K562 (cell line): ENCODE data around the gene MOSPD2. TPM values are rescaled to one million over a fixed set of nuclear protein-coding genes. Genes with fewer than 3 reads are reported as not detected.

ENCODE experiments used
- ATAC-seq: fragments of 200-7000 bp; cut with Tn5 transposase; 3 replicates; pipeline ENCODE4 v1.9.1; 2020; ENCODE audit warnings: moderate library complexity
- Bru-seq: library from RNA; stranded (reverse); fragments of 400-500 nt; gene quantifications from one replicate; lab custom pipeline; 2021; lab: Mats Ljungman, UMichigan
- BruChase-seq, 2 experiments: library from RNA; stranded (reverse); fragments of 400-500 nt; gene quantifications; one replicate each; lab custom pipeline; 2021; lab: Mats Ljungman, UMichigan
- BruUV-seq: library from RNA; stranded (reverse); fragments of 400-500 nt; replicated peaks from 2 replicates; lab custom pipeline; 2021; lab: Mats Ljungman, UMichigan
- CTCF ChIA-PET: fragments of 300-600 bp; formaldehyde crosslinking; extraction: SDS; loops from one replicate; lab custom pipeline; 2021; ENCODE audit warnings: low intra/inter-chr PET ratio; lab: Yijun Ruan, JAX
- POLR2A ChIA-PET: fragments of 300-600, 350-650 bp; sonication (Branson Sonifier 250); formaldehyde crosslinking; extraction: SDS; loops from one replicate; lab custom pipeline; 2021; ENCODE audit warnings: antibody characterized with exemption, inconsistent platforms; lab: Yijun Ruan, JAX
- DNase-seq, 4 experiments: peaks; one replicate each; pipeline versions ENCODE4 v3.0.0 to v3.0.0-alpha.2; 2011 to 2018; ENCODE audit warnings: low spot score in 3 of 4, mixed read lengths in 3 of 4; ENCODE audit errors: extremely low read depth in 1 of 4
- FAIRE-seq: peaks from 2 replicates; lab custom pipeline; 2011; peaks lifted over from hg19 to GRCh38; lab: Jason Lieb, UNC
- H2AFZ ChIP-seq: 2 replicates; pipeline ENCODE4 v1.6.0; 2011; ENCODE audit warnings: low read depth, low read length, control low read depth, inconsistent platforms
- H3K27ac ChIP-seq: fragments of 200-600 bp; 3 replicates; pipeline ENCODE4 v1.8.0; 2011; ENCODE audit warnings: low read depth, mild to moderate bottlenecking, control low read depth, inconsistent platforms, low read length, moderate library complexity, mixed read lengths; ENCODE audit errors: extremely low read depth
- H3K27me3 ChIP-seq, 2 experiments: fragments of 300-600 bp in 1 of 2; 2 replicates in 1 of 2; 3 replicates in 1 of 2; pipeline versions ENCODE4 v1.6.0 to v1.8.0; 2011; ENCODE audit warnings: inconsistent platforms in 2 of 2, low read length in 2 of 2, mild to moderate bottlenecking in 1 of 2, mixed read lengths in 1 of 2, moderate library complexity in 1 of 2; ENCODE audit not compliant: control insufficient read depth in 2 of 2, insufficient read depth in 2 of 2
- H3K36me3 ChIP-seq: fragments of 300-600 bp; 3 replicates; pipeline ENCODE4 v1.8.0; 2011; ENCODE audit warnings: mild to moderate bottlenecking, low read length, inconsistent platforms; ENCODE audit not compliant: control insufficient read depth, insufficient read depth
- H3K4me1 ChIP-seq, 2 experiments: fragments of 200-600 bp in 1 of 2; replicated peaks in 1 of 2; 2 replicates in 1 of 2; 3 replicates in 1 of 2; pipeline versions ENCODE4 v1.5.1 to v1.8.0; 2011; ENCODE audit warnings: inconsistent platforms in 2 of 2, low read length in 2 of 2, mild to moderate bottlenecking in 1 of 2, mixed read lengths in 1 of 2, moderate library complexity in 1 of 2; ENCODE audit not compliant: control insufficient read depth in 2 of 2, insufficient read depth in 2 of 2
- H3K4me2 ChIP-seq: 2 replicates; pipeline ENCODE4 v1.6.1; 2011; ENCODE audit warnings: low read length, control low read depth, inconsistent platforms, mixed read lengths; ENCODE audit not compliant: insufficient read depth
- H3K4me3 ChIP-seq: fragments of 200-600 bp; sonication (generic), shearing (Covaris generic); 2 replicates; pipeline ENCODE4 v1.5.1; 2016; ENCODE audit warnings: control low read depth, inconsistent platforms
- H3K79me2 ChIP-seq: fragments of 200-600 bp; 3 replicates; pipeline ENCODE4 v1.8.0; 2011; ENCODE audit warnings: low read length, inconsistent platforms; ENCODE audit not compliant: control insufficient read depth, insufficient read depth
- H3K9ac ChIP-seq, 2 experiments: 2 replicates each; pipeline versions ENCODE4 v1.6.0 to v1.6.1; 2011; ENCODE audit warnings: low read depth in 2 of 2, low read length in 2 of 2, control low read depth in 1 of 2, inconsistent platforms in 1 of 2, mild to moderate bottlenecking in 1 of 2, mixed read lengths in 1 of 2; ENCODE audit not compliant: insufficient read depth in 1 of 2
- H3K9me1 ChIP-seq: one replicate; pipeline ENCODE4 v1.6.0; 2011; ENCODE audit warnings: inconsistent platforms, mild to moderate bottlenecking, low read length, moderate library complexity; ENCODE audit not compliant: control insufficient read depth, insufficient read depth
- H3K9me3 ChIP-seq: replicated peaks from 2 replicates; pipeline ENCODE4 v1.5.1; 2011; ENCODE audit warnings: low read depth, low read length, inconsistent platforms; ENCODE audit not compliant: control insufficient read depth, insufficient read depth
- H4K20me1 ChIP-seq: replicated peaks from 2 replicates; pipeline ENCODE4 v1.6.1; 2011; ENCODE audit warnings: low read length, inconsistent platforms, mixed read lengths; ENCODE audit not compliant: control insufficient read depth, insufficient read depth
- BHLHE40 ChIP-seq: IDR thresholded peaks from 2 replicates; pipeline ENCODE4 v1.6.1; 2011; ENCODE audit warnings: low read length, improper control_type of control experiment
- C11orf30 ChIP-seq: fragments of 450-650 bp; IDR thresholded peaks from 2 replicates; pipeline ENCODE4 v1.6.1; 2016; ENCODE audit warnings: low read depth, mild to moderate bottlenecking
- CXXC5 ChIP-seq: fragments of 250-450 bp; sonication (Bioruptor Pico); IDR thresholded peaks from 2 replicates; pipeline ENCODE4 v1.8.0; 2022; ENCODE audit warnings: inconsistent platforms, mild to moderate bottlenecking, moderate library complexity
- ELF4 ChIP-seq: fragments of 450-650 bp; formaldehyde crosslinking; IDR thresholded peaks from 2 replicates; pipeline ENCODE4 v1.4.0; 2022; ENCODE audit warnings: missing genetic modification characterization
- KDM5B ChIP-seq: fragments of 200-600 bp; sonication (generic); IDR thresholded peaks from 2 replicates; pipeline ENCODE4 v1.6.1; 2012; ENCODE audit warnings: low read depth, mild to moderate bottlenecking, moderate library complexity, low read length, control low read depth, inconsistent platforms; ENCODE audit not compliant: insufficient replicate concordance
- MAX ChIP-seq: sonication (generic); formaldehyde crosslinking; IDR thresholded peaks from 2 replicates; pipeline ENCODE4 v1.9.0; 2022; ENCODE audit warnings: mild to moderate bottlenecking, missing genetic modification reagents
- MEIS2 ChIP-seq: fragments of 450-650 bp; IDR thresholded peaks from 2 replicates; pipeline ENCODE4 v1.6.1; 2014; ENCODE audit warnings: mild to moderate bottlenecking; ENCODE audit not compliant: partially characterized antibody
- MTA3 ChIP-seq: fragments of 450-650 bp; formaldehyde crosslinking; IDR thresholded peaks from 2 replicates; pipeline ENCODE4 v1.6.1; 2017; ENCODE audit warnings: mild to moderate bottlenecking, borderline replicate concordance
- NFYB ChIP-seq: IDR thresholded peaks from 2 replicates; pipeline ENCODE4 v1.6.1; 2011; ENCODE audit warnings: mild to moderate bottlenecking, moderate library complexity; ENCODE audit not compliant: insufficient read length; ENCODE audit errors: extremely low read depth
- PHF20 ChIP-seq: fragments of 450-650 bp; IDR thresholded peaks from 2 replicates; pipeline ENCODE4 v1.6.1; 2018; ENCODE audit not compliant: partially characterized antibody
- PHF8 ChIP-seq: fragments of 200-600 bp; sonication (generic); IDR thresholded peaks from 2 replicates; pipeline ENCODE4 v1.6.1; 2012; ENCODE audit warnings: mixed run types, mild to moderate bottlenecking, inconsistent platforms, low read length, moderate library complexity, borderline replicate concordance
- PML ChIP-seq: IDR thresholded peaks from 2 replicates; pipeline ENCODE4 v1.6.1; 2012; ENCODE audit warnings: low read length, inconsistent platforms
- POLR2AphosphoS5 ChIP-seq: IDR thresholded peaks from 2 replicates; pipeline ENCODE4 v1.6.1; 2011; ENCODE audit warnings: mild to moderate bottlenecking, low read depth, low read length, moderate library complexity; ENCODE audit not compliant: control insufficient read depth, insufficient read depth
- RFX1 ChIP-seq: fragments of 450-650 bp; IDR thresholded peaks from 2 replicates; pipeline ENCODE4 v1.6.1; 2016; ENCODE audit warnings: mild to moderate bottlenecking, moderate library complexity
- ZNF143 ChIP-seq: sonication (generic); formaldehyde crosslinking; IDR thresholded peaks from 2 replicates; pipeline ENCODE4 v1.9.0; 2022; ENCODE audit warnings: mild to moderate bottlenecking, missing genetic modification reagents
- WGBS: fragments of 100-300 bp; shearing (Covaris generic); methylation state at CpG from one replicate; pipeline ENCODE4 v1.1.6; 2016; ENCODE audit warnings: low coverage, mixed read lengths; ENCODE audit not compliant: insufficient coverage; ENCODE audit errors: missing lambda C conversion rate; 5-methylcytosine and 5-hydroxymethylcytosine counted together
- in situ Hi-C: fragments of 300-500 bp; cut with MboI; formaldehyde crosslinking; loops from 4 replicates; pipeline ENCODE4 v1.15.0; 2018; ENCODE audit warnings: inconsistent platforms, mixed read lengths
- intact Hi-C: fragments of 100-400 bp; cut with micrococcal nuclease; formaldehyde crosslinking; loops from 2 replicates; pipeline ENCODE4 v1.14.2; 2022
- long read RNA-seq, 3 experiments: library from polyadenylated mRNA in 2 of 3; library from RNA in 1 of 3; unstranded in 2 of 3; stranded (forward) in 1 of 3; transcript quantifications; one replicate each; pipeline ENCODE4 v2.0.0, GENCODE V29; 2019 to 2022
- polyA minus RNA-seq, 3 experiments: library from RNA; depleted of rRNA, polyadenylated mRNA; stranded (reverse); fragments of >200 nt; gene quantifications; 2 replicates each; pipeline ENCODE4 v1.2.3, GENCODE V29; 2011
- polyA plus RNA-seq, 8 experiments: library from polyadenylated mRNA; depleted of rRNA in 4 of 8; stranded (reverse) in 5 of 8; unstranded in 3 of 8; fragments of >200 nt; fragmentation: Nextera tagmentation in 2 of 8; fragmentation: Illumina TruSeq in 1 of 8; extraction: Ambion mirVana in 2 of 8; extraction: Trizol in 1 of 8; gene quantifications; 2 replicates each; pipeline versions ENCODE4 v1.2.1 to v1.2.3, GENCODE V29; 2011 to 2014; ENCODE audit warnings: inconsistent platforms in 1 of 8, missing spikeins in 1 of 8
- total RNA-seq, 7 experiments: library from RNA; depleted of rRNA in 6 of 7; stranded (reverse); fragments of >200 nt in 6 of 7; fragmentation: Illumina TruSeq in 2 of 7; extraction: Trizol in 2 of 7; gene quantifications; 2 replicates each; pipeline versions ENCODE4 v1.2.1 to v1.2.3, GENCODE V29; 2011 to 2021; ENCODE audit warnings: low replicate concordance in 1 of 7
- TF ChIP-seq, protein P1 (sequence below): sonication (generic); formaldehyde crosslinking; IDR thresholded peaks from 2 replicates; pipeline ENCODE4 v1.9.0; 2022; ENCODE audit warnings: mild to moderate bottlenecking, missing genetic modification reagents

The MOSPD2 gene
- total RNA-seq (2011; cell fraction: chromatin; rRNA removed; ENCODE audit: low replicate concordance) = 29.0 and 71.3 TPM in 2 replicates
- 21.0 and 27.6 TPM in 2 replicates for total RNA-seq (2011; cell fraction: nucleolus; rRNA removed)
- 52.0 and 87.0 TPM in 2 replicates for total RNA-seq (2011; cell fraction: nucleoplasm; rRNA removed)
- 3.9 and 6.4 TPM in 2 replicates for total RNA-seq (2014; rRNA removed)
- total RNA-seq (2014; rRNA removed; fragmentation: Illumina TruSeq; extraction: Trizol) = 10.9 and 11.0 TPM in 2 replicates
- 6.7 and 7.6 TPM in 2 replicates for total RNA-seq (2015; rRNA removed; fragmentation: Illumina TruSeq; extraction: Trizol)
- total RNA-seq (2021) = 8.1 and 9.2 TPM in 2 replicates
- polyA plus RNA-seq (2011; rRNA removed) = 12.0 and 14.0 TPM in 2 replicates
- 2.2 and 5.8 TPM in 2 replicates for polyA plus RNA-seq (2011; cell fraction: cytosol; rRNA removed)
- polyA plus RNA-seq (2011; cell fraction: nucleus; rRNA removed) = 11.7 and 16.3 TPM in 2 replicates
- polyA plus RNA-seq (2012) = 4.8 and 7.9 TPM in 2 replicates
- polyA plus RNA-seq (2014; fragmentation: Illumina TruSeq; extraction: Trizol) = 7.9 and 10.7 TPM in 2 replicates
- polyA plus RNA-seq (2014; fragmentation: Nextera tagmentation; extraction: Ambion mirVana) = 10 to 100 TPM in 1 of 2 experiments, 1 to 10 TPM in 1; 8.2 to 12.2 TPM
- 6.7 TPM in 2 replicates for polyA plus RNA-seq (2014; rRNA removed)
- polyA minus RNA-seq (2011; rRNA and poly(A)+ RNA removed) = 34.7 and 50.2 TPM in 2 replicates
- 10.9 and 12.2 TPM in 2 replicates for polyA minus RNA-seq (2011; cell fraction: cytosol; rRNA and poly(A)+ RNA removed)
- polyA minus RNA-seq (2011; cell fraction: nucleus; rRNA and poly(A)+ RNA removed) = 34.3 and 64.2 TPM in 2 replicates
- percentile 68 among the genes with signal in this experiment for Bru-seq, nascent RNA
- percentile 75 among the genes with signal in this experiment for BruChase-seq, experiment 1, labeled RNA remaining after a 2-hour chase
- BruChase-seq, experiment 2, labeled RNA remaining after a 6-hour chase = percentile 77 among the genes with signal in this experiment
- long read RNA-seq, experiment 1, full-length matches to known transcripts = 24 of 30 reads
- long read RNA-seq, experiment 1, partial matches to known transcripts = 2 of 30 reads
- long read RNA-seq, experiment 1, other reads (novel, unspliced or antisense) = 4 of 30 reads
- long read RNA-seq, experiment 2, partial matches to known transcripts = 2 of 4 reads
- long read RNA-seq, experiment 2, other reads (novel, unspliced or antisense) = 2 of 4 reads
- long read RNA-seq, experiment 3, full-length matches to known transcripts = 4 of 5 reads
- long read RNA-seq, experiment 3, partial matches to known transcripts = 1 of 5 reads
- long read RNA-seq, experiment 3, other reads (novel, unspliced or antisense) = 0 of 5 reads

DNA sequence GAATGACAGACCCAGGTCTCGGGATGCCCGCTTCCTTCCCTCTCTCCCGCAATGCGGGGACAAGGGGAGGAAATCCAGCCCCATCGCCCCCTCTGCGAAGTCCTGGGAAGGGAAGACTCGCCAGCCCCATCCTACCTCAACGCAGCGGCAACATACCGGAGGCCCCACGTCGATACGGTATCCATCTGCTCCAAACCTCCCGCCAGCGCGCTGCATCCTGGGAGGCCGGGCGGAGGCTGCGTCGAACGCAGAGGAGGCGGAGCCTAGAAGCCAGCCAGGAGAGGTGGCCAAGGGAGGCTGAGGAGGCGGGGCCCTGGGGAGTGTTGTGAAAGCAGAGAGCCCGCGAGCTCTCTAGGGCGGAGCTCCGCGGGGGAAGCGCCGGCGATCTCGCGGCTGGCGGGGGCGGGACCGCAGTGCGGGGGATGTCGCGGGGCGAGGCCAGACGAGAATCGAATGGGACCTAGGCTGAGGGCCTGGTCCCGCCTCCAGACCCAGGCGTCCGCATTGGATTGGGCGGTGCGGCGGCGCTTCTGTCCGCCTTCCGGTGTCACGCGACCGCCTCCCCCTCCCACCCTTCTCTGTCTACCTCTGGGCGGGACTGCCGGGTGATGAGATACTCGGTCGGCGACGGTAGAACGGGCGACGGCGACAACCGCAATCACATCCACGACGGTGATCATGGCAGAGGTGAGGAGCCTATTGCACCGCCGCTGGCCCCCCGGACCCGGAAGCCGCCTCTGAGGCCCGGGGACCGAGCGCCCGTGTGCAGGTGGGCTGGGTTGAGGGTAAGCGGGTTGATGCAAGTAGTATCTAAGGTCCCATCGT is at the start of gene MOSPD2, which contains the start of gene FANCB:
MOSPD2 (plus strand) TSS at position 571 of the 825 bp plus-strand sequence; CDS start at position 679, 108 bp downstream.
FANCB (minus strand) TSS at position 219 of the 825 bp plus-strand sequence. CDS start 7,559 bp downstream, outside the sequence.
- BruUV-seq = no TSS peak
- peaks cover 62% of the 10 kb centered on the region for H3K79me2 ChIP-seq
- WGBS = 0% methylated on average over 12 of the region's 78 CpGs
- 0 out of 2 replicates have a peak, but pooled peaks have one; percentile 1 for TF ChIP-seq MTA3
- peak; percentile 71; the same call in 1 of the 2 replicates for TF ChIP-seq PHF8
- TF ChIP-seq, protein P1, sequence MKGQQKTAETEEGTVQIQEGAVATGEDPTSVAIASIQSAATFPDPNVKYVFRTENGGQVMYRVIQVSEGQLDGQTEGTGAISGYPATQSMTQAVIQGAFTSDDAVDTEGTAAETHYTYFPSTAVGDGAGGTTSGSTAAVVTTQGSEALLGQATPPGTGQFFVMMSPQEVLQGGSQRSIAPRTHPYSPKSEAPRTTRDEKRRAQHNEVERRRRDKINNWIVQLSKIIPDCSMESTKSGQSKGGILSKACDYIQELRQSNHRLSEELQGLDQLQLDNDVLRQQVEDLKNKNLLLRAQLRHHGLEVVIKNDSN = peak; percentile 72
- peak; percentile 79 for TF ChIP-seq RFX1
- TF ChIP-seq ELF4 = no peak
- TF ChIP-seq POLR2AphosphoS5 = peak; percentile 74
- TF ChIP-seq PML = peak; percentile 8; the same call in 1 of the 2 replicates
- TF ChIP-seq MAX = peak; percentile 51
- peak; percentile 83 for TF ChIP-seq ZNF143 (CRISPR knock-in tag)
- peak; percentile 58 for TF ChIP-seq NFYB
- TF ChIP-seq CXXC5 (CRISPR knock-in tag) = peak; percentile 77
- peak; percentile 95 for TF ChIP-seq BHLHE40
- TF ChIP-seq PHF20 = peak; percentile 88
- TF ChIP-seq MEIS2 = peak; percentile 20
- peak; percentile 78 for TF ChIP-seq C11orf30
- TF ChIP-seq KDM5B = peak; percentile 85

More for the DNA sequence above, at the start of gene MOSPD2, which contains the start of gene FANCB:
- H4K20me1 ChIP-seq = no peaks in the 10 kb centered on the region
- H3K9me1 ChIP-seq = no peaks in the 10 kb centered on the region
- peaks cover 0 to 3% of the 10 kb centered on the region in 2 experiments; a peak in 2 of 5 replicates for H3K4me1 ChIP-seq
- peak; percentile 90 for FAIRE-seq
- intact Hi-C loops = no loop called here
- ChIA-PET POLR2A (interaction anchor here (0.6 kb wide), 1 partner anchor 628 kb away, joined by 3 read pairs; no protein-coding TSS in a partner anchor), CTCF (no interaction called here)
- peak within 1 kb of the TSS; percentile 85 for H3K4me3 ChIP-seq
- no peaks in the 10 kb centered on the region for H3K27me3 ChIP-seq
- H3K9me3 ChIP-seq = no peaks in the 10 kb centered on the region
- H3K27ac ChIP-seq = peak within 1 kb of the TSS; percentile 73
- peak within 1 kb of the TSS; percentile 76 to 95 for H3K9ac ChIP-seq
- peak; percentile 88 to 96 (median 91) for DNase-seq
- peak; percentile 98 for ATAC-seq
- peaks cover 14% of the 10 kb centered on the region; the same call in 1 of the 3 replicates for H3K36me3 ChIP-seq
- peak within 1 kb of the TSS; percentile 84 for H2AFZ ChIP-seq
- H3K4me2 ChIP-seq = peak within 1 kb of the TSS; percentile 95
- in situ Hi-C loops = no loop called here
